HCT116 (cell line): Measurements from ENCODE around the gene SLC7A10. TPM values are rescaled to one million over a fixed set of nuclear protein-coding genes. Genes with fewer than 3 reads are reported as not detected.

Experiments
- CBX3 ChIP-seq: IDR thresholded peaks from 2 replicates; pipeline ENCODE4 v1.6.1; 2012; ENCODE audit warnings: low read depth
- ELF1 ChIP-seq: IDR thresholded peaks from 2 replicates; pipeline ENCODE4 v1.6.1; 2012; ENCODE audit warnings: low read depth, borderline replicate concordance
- EZH2 ChIP-seq: fragments of 200-600 bp; sonication (generic); IDR thresholded peaks from 2 replicates; pipeline ENCODE4 v1.6.1; 2017; ENCODE audit warnings: antibody characterized with exemption, mixed run types
- JUND ChIP-seq: IDR thresholded peaks from 2 replicates; pipeline ENCODE4 v1.6.1; 2012
- RAD21 ChIP-seq: IDR thresholded peaks from 2 replicates; pipeline ENCODE4 v1.6.1; 2012; ENCODE audit warnings: low read depth, mild to moderate bottlenecking
- SIN3A ChIP-seq: IDR thresholded peaks from 2 replicates; pipeline ENCODE4 v1.6.1; 2012; ENCODE audit warnings: low read depth
- SP1 ChIP-seq: IDR thresholded peaks from 2 replicates; pipeline ENCODE4 v1.6.1; 2012; ENCODE audit warnings: low read depth
- YY1 ChIP-seq: IDR thresholded peaks from 2 replicates; pipeline ENCODE4 v1.6.1; 2011; ENCODE audit warnings: low read length, low read depth, moderate library complexity, mild to moderate bottlenecking; ENCODE audit not compliant: insufficient replicate concordance; ENCODE audit errors: extremely low read depth
- ZFX ChIP-seq: fragments of 450-650 bp; IDR thresholded peaks from 2 replicates; pipeline ENCODE4 v1.6.1; 2017
- total RNA-seq: library from RNA; stranded (reverse); gene quantifications from one replicate; pipeline ENCODE4 v1.2.1, GENCODE V29; 2021; ENCODE audit not compliant: unreplicated experiment
- TF ChIP-seq, protein P1 (sequence below): IDR thresholded peaks from 2 replicates; pipeline ENCODE4 v1.6.1; 2012

The SLC7A10 gene
- total RNA-seq, 1 experiment from 2014 or later = 0.25 TPM

DNA sequence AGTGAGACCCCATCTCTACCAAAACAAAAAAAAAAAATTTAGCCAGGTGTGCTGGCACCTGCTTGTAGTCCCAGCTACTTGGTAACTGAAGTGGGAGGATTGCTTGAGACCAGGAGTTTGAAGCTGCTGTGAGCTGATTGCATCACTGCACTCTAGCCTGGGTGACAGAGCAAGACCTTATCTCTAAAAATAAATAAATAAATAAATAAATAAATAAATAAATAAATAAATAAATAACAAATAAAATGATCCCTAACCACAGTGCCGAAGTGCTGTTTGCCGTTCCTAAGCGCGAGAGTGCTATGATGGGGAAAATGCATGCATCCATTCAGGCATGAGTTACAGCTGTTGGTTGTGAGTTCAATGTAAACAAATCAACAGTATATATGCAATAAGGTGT, 66.5 kb downstream of the SLC7A10 start (continued):
- TF ChIP-seq SIN3A (no peak), JUND (no peak), ELF1 (no peak), EZH2 (no peak), CBX3 (no peak), RAD21 (no peak), ZFX (no peak), YY1 (no peak), SP1 (no peak)
- TF ChIP-seq, protein P1, sequence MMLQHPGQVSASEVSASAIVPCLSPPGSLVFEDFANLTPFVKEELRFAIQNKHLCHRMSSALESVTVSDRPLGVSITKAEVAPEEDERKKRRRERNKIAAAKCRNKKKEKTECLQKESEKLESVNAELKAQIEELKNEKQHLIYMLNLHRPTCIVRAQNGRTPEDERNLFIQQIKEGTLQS = no peak

Other genes starting within 250 kb of the SLC7A10 start
- 33.3 TPM for gene RHPN2, start 161.0 kb downstream of the SLC7A10 start, total RNA-seq
- gene GPATCH1, start 144.7 kb downstream of the SLC7A10 start, total RNA-seq = 7.8 TPM
- gene WDR88, start 93.7 kb downstream of the SLC7A10 start, total RNA-seq = not detected
- gene LRP3, start 31.5 kb downstream of the SLC7A10 start, total RNA-seq = 29.0 TPM
- 7.0 TPM for gene CEBPA, start 76.7 kb upstream of the SLC7A10 start, total RNA-seq
- 51.1 TPM for gene CEBPG, start 147.9 kb upstream of the SLC7A10 start, total RNA-seq